ENCODE measurements around the gene NDUFB4.

NDUFB4 gene

DNA sequence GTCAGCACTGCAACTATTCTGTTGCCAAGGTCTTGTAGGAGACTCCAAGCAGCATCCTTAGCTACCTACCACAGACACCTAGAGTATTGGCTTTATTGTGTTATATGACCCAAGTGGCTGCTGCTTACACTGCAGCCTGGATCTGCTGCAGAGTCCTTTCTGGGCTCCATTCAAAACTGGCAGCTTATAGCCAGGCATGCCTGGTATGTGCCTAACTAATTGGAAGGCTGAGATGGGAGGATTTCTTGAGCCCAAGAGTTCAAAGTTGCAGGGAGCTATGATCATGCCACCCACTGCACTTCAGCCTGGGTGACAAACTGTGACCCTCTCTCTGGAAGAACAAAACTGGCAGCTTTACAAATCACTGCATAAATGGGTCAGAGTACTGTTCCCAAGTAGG is 8.6 kb downstream of the NDUFB4 start:
- peak; percentile 69 for ATAC-seq
- TF ChIP-seq ZC3H10 (CRISPR knock-in tag; IDR thresholded peaks at IDR 0.05) (no peak), OSR1 (CRISPR knock-in tag; IDR thresholded peaks at IDR 0.05) (no peak), ZNF70 (CRISPR knock-in tag; IDR thresholded peaks at IDR 0.05) (no peak), GLIS3 (CRISPR knock-in tag; IDR thresholded peaks at IDR 0.05) (no peak), SNAI2 (CRISPR knock-in tag; IDR thresholded peaks at IDR 0.05) (no peak), ZFP3 (CRISPR knock-in tag; IDR thresholded peaks at IDR 0.05) (no peak), PPARA (CRISPR knock-in tag; IDR thresholded peaks at IDR 0.05; ENCODE audit: borderline replicate concordance) (no peak), BACH2 (CRISPR knock-in tag; IDR thresholded peaks at IDR 0.05; ENCODE audit: borderline replicate concordance) (no peak), TCF4 (CRISPR knock-in tag; IDR thresholded peaks at IDR 0.05; ENCODE audit: borderline replicate concordance) (no peak), ZFP30 (CRISPR knock-in tag; IDR thresholded peaks at IDR 0.05) (no peak), ZNF565 (CRISPR knock-in tag; conservative IDR thresholded peaks at IDR 0.05; ENCODE audit: low read depth) (no peak), CSDC2 (CRISPR knock-in tag; IDR thresholded peaks at IDR 0.05) (no peak), RARB (CRISPR knock-in tag; IDR thresholded peaks at IDR 0.05) (no peak)
- TF ChIP-seq, protein P1, sequence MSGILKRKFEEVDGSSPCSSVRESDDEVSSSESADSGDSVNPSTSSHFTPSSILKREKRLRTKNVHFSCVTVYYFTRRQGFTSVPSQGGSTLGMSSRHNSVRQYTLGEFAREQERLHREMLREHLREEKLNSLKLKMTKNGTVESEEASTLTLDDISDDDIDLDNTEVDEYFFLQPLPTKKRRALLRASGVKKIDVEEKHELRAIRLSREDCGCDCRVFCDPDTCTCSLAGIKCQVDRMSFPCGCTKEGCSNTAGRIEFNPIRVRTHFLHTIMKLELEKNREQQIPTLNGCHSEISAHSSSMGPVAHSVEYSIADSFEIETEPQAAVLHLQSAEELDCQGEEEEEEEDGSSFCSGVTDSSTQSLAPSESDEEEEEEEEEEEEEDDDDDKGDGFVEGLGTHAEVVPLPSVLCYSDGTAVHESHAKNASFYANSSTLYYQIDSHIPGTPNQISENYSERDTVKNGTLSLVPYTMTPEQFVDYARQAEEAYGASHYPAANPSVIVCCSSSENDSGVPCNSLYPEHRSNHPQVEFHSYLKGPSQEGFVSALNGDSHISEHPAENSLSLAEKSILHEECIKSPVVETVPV (CRISPR knock-in tag; IDR thresholded peaks at IDR 0.05): no peak
- TF ChIP-seq, protein P2, sequence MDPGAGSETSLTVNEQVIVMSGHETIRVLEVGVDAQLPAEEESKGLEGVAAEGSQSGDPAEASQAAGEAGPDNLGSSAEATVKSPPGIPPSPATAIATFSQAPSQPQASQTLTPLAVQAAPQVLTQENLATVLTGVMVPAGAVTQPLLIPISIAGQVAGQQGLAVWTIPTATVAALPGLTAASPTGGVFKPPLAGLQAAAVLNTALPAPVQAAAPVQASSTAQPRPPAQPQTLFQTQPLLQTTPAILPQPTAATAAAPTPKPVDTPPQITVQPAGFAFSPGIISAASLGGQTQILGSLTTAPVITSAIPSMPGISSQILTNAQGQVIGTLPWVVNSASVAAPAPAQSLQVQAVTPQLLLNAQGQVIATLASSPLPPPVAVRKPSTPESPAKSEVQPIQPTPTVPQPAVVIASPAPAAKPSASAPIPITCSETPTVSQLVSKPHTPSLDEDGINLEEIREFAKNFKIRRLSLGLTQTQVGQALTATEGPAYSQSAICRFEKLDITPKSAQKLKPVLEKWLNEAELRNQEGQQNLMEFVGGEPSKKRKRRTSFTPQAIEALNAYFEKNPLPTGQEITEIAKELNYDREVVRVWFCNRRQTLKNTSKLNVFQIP (CRISPR knock-in tag; IDR thresholded peaks at IDR 0.05; ENCODE audit: borderline replicate concordance, low read depth): no peak
- TF ChIP-seq, protein P3, sequence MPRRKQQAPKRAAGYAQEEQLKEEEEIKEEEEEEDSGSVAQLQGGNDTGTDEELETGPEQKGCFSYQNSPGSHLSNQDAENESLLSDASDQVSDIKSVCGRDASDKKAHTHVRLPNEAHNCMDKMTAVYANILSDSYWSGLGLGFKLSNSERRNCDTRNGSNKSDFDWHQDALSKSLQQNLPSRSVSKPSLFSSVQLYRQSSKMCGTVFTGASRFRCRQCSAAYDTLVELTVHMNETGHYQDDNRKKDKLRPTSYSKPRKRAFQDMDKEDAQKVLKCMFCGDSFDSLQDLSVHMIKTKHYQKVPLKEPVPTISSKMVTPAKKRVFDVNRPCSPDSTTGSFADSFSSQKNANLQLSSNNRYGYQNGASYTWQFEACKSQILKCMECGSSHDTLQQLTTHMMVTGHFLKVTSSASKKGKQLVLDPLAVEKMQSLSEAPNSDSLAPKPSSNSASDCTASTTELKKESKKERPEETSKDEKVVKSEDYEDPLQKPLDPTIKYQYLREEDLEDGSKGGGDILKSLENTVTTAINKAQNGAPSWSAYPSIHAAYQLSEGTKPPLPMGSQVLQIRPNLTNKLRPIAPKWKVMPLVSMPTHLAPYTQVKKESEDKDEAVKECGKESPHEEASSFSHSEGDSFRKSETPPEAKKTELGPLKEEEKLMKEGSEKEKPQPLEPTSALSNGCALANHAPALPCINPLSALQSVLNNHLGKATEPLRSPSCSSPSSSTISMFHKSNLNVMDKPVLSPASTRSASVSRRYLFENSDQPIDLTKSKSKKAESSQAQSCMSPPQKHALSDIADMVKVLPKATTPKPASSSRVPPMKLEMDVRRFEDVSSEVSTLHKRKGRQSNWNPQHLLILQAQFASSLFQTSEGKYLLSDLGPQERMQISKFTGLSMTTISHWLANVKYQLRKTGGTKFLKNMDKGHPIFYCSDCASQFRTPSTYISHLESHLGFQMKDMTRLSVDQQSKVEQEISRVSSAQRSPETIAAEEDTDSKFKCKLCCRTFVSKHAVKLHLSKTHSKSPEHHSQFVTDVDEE (CRISPR knock-in tag; IDR thresholded peaks at IDR 0.05): no peak
- TF ChIP-seq, protein P4, sequence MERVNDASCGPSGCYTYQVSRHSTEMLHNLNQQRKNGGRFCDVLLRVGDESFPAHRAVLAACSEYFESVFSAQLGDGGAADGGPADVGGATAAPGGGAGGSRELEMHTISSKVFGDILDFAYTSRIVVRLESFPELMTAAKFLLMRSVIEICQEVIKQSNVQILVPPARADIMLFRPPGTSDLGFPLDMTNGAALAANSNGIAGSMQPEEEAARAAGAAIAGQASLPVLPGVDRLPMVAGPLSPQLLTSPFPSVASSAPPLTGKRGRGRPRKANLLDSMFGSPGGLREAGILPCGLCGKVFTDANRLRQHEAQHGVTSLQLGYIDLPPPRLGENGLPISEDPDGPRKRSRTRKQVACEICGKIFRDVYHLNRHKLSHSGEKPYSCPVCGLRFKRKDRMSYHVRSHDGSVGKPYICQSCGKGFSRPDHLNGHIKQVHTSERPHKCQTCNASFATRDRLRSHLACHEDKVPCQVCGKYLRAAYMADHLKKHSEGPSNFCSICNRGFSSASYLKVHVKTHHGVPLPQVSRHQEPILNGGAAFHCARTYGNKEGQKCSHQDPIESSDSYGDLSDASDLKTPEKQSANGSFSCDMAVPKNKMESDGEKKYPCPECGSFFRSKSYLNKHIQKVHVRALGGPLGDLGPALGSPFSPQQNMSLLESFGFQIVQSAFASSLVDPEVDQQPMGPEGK (CRISPR knock-in tag; IDR thresholded peaks at IDR 0.05; ENCODE audit: borderline replicate concordance): no peak

DNA sequence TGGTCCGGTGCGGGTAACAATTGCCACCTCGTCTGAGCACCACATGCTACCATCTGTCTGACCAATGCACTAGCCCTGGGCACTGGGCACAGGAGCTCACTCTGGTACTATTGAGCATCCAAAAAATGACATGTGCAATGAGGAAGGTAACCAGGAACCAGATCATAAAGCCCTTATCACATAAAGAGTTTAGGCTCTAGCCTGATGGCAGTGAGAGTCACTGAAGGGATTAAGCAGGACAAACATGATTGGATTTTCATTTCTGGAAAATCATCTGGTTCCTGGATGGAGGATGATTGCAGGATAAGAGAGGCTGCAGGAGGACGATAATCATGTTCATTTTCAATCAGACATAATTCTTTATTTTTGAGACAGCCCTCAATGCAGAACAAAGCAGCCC is 12.4 kb downstream of the NDUFB4 start:
- ATAC-seq: peak; percentile 47

More for the DNA sequence above, 12.4 kb downstream of the NDUFB4 start:
- TF ChIP-seq, protein P3 (CRISPR knock-in tag; IDR thresholded peaks at IDR 0.05): peak; percentile 82; the same call in 1 of the 2 replicates
- peak; percentile 93 for TF ChIP-seq TCF4 (CRISPR knock-in tag; IDR thresholded peaks at IDR 0.05; ENCODE audit: borderline replicate concordance)
- TF ChIP-seq, protein P4 (CRISPR knock-in tag; IDR thresholded peaks at IDR 0.05; ENCODE audit: borderline replicate concordance): no peak

All from SK-N-SH treated with all-trans-retinoic acid at 6 μM for 48 hours (cell line).